ENCODE measurements around the gene SPINK1. TPM values are rescaled to one million over a fixed set of nuclear protein-coding genes. Genes with fewer than 3 reads are reported as not detected.
"Not testable (repeated sequence)": the region's sequence is repeated elsewhere in the genome, so short reads cannot be mapped to it uniquely, and the experiment has no call there.

Gene SPINK1
- total RNA-seq, 1 experiment from 2014 or later, result 13.5 TPM

GRCh38 chr5:147857302-147858129 lies 26.0 kb upstream of the SPINK1 start:
- in situ Hi-C loops (cut with HindIII; ENCODE audit: low pct_unique_long_range_greater_than_20kb, low sequenced_read_pairs), result no loop called here
- peak; percentile 75 for DNase-seq (ENCODE audit: low read depth, low spot score)

- in situ Hi-C loops (cut with HindIII; ENCODE audit: low pct_unique_long_range_greater_than_20kb, low sequenced_read_pairs), result no loop called here
Observed at GRCh38 chr5:147856801-147857200, 25.3 kb upstream of the SPINK1 start.

GRCh38 chr5:147855774-147856069 lies 24.3 kb upstream of the SPINK1 start:
- peak; percentile 15 for DNase-seq (ENCODE audit: low read depth, low spot score)
- in situ Hi-C loops (cut with HindIII; ENCODE audit: low pct_unique_long_range_greater_than_20kb, low sequenced_read_pairs), result no loop called here

More at GRCh38 chr5:147856801-147857200, 25.3 kb upstream of the SPINK1 start:
- no peak for DNase-seq (ENCODE audit: low read depth, low spot score)

- in situ Hi-C loops (cut with HindIII; ENCODE audit: low pct_unique_long_range_greater_than_20kb, low sequenced_read_pairs), result no loop called here
- no peak for DNase-seq (ENCODE audit: low read depth, low spot score)
Observed at GRCh38 chr5:147854894-147855773, 23.7 kb upstream of the SPINK1 start.

GRCh38 chr5:147854331-147854730 lies 22.9 kb upstream of the SPINK1 start:
- in situ Hi-C loops (cut with HindIII; ENCODE audit: low pct_unique_long_range_greater_than_20kb, low sequenced_read_pairs), result no loop called here

GRCh38 chr5:147853372-147853987 lies 22.0 kb upstream of the SPINK1 start:
- no peak for DNase-seq (ENCODE audit: low read depth, low spot score)
- in situ Hi-C loops (cut with HindIII; ENCODE audit: low pct_unique_long_range_greater_than_20kb, low sequenced_read_pairs), result no loop called here

More at GRCh38 chr5:147854331-147854730, 22.9 kb upstream of the SPINK1 start:
- no peak for DNase-seq (ENCODE audit: low read depth, low spot score)

- no peak for DNase-seq (ENCODE audit: low read depth, low spot score)
- in situ Hi-C loops (cut with HindIII; ENCODE audit: low pct_unique_long_range_greater_than_20kb, low sequenced_read_pairs), result no loop called here
Observed at GRCh38 chr5:147852365-147852764, 20.9 kb upstream of the SPINK1 start.

GRCh38 chr5:147851578-147851977 lies 20.1 kb upstream of the SPINK1 start:
- in situ Hi-C loops (cut with HindIII; ENCODE audit: low pct_unique_long_range_greater_than_20kb, low sequenced_read_pairs), result no loop called here
- DNase-seq (ENCODE audit: low read depth, low spot score), result no peak

- in situ Hi-C loops (cut with HindIII; ENCODE audit: low pct_unique_long_range_greater_than_20kb, low sequenced_read_pairs), result no loop called here
- no peak for DNase-seq (ENCODE audit: low read depth, low spot score)
Observed at GRCh38 chr5:147849226-147849625, 17.8 kb upstream of the SPINK1 start.

- in situ Hi-C loops (cut with HindIII; ENCODE audit: low pct_unique_long_range_greater_than_20kb, low sequenced_read_pairs), result no loop called here
Observed at GRCh38 chr5:147845618-147846017, 14.1 kb upstream of the SPINK1 start.

GRCh38 chr5:147844846-147845245 lies 13.4 kb upstream of the SPINK1 start:
- in situ Hi-C loops (cut with HindIII; ENCODE audit: low pct_unique_long_range_greater_than_20kb, low sequenced_read_pairs), result no loop called here
- no peak for DNase-seq (ENCODE audit: low read depth, low spot score)

More at GRCh38 chr5:147845618-147846017, 14.1 kb upstream of the SPINK1 start:
- no peak for DNase-seq (ENCODE audit: low read depth, low spot score)

GRCh38 chr5:147842869-147843268 lies 11.4 kb upstream of the SPINK1 start:
- DNase-seq (ENCODE audit: low read depth, low spot score), result no peak

GRCh38 chr5:147836439-147836838 lies 5.0 kb upstream of the SPINK1 start:
- DNase-seq (ENCODE audit: low read depth, low spot score), result no peak
- in situ Hi-C loops (cut with HindIII; ENCODE audit: low pct_unique_long_range_greater_than_20kb, low sequenced_read_pairs), result no loop called here

More at GRCh38 chr5:147842869-147843268, 11.4 kb upstream of the SPINK1 start:
- in situ Hi-C loops (cut with HindIII; ENCODE audit: low pct_unique_long_range_greater_than_20kb, low sequenced_read_pairs), result no loop called here

GRCh38 chr5:147835386-147835798 lies 3.9 kb upstream of the SPINK1 start:
- DNase-seq (ENCODE audit: low read depth, low spot score), result no peak
- in situ Hi-C loops (cut with HindIII; ENCODE audit: low pct_unique_long_range_greater_than_20kb, low sequenced_read_pairs), result no loop called here

- in situ Hi-C loops (cut with HindIII; ENCODE audit: low pct_unique_long_range_greater_than_20kb, low sequenced_read_pairs), result no loop called here
- no peak for DNase-seq (ENCODE audit: low read depth, low spot score)
Observed at GRCh38 chr5:147832541-147832940, 1.1 kb upstream of the SPINK1 start.

- in situ Hi-C loops (cut with HindIII; ENCODE audit: low pct_unique_long_range_greater_than_20kb, low sequenced_read_pairs), result no loop called here
- no peak for DNase-seq (ENCODE audit: low read depth, low spot score)
Observed at GRCh38 chr5:147830035-147830434, 1.4 kb downstream of the SPINK1 start.

- in situ Hi-C loops (cut with HindIII; ENCODE audit: low pct_unique_long_range_greater_than_20kb, low sequenced_read_pairs); DNase-seq (ENCODE audit: low read depth, low spot score): not testable (repeated sequence)
Observed at GRCh38 chr5:147827017-147827416, 4.5 kb downstream of the SPINK1 start.

GRCh38 chr5:147826361-147826760 lies 5.1 kb downstream of the SPINK1 start:
- in situ Hi-C loops (cut with HindIII; ENCODE audit: low pct_unique_long_range_greater_than_20kb, low sequenced_read_pairs), result no loop called here

More at GRCh38 chr5:147826361-147826760, 5.1 kb downstream of the SPINK1 start:
- no peak for DNase-seq (ENCODE audit: low read depth, low spot score)

All from SK-MEL-5 (cell line).